RWPE2 (cell line): ENCODE measurements around the gene YIPF3.

Source experiments
- ATAC-seq: fragments of 200-7000 bp; cut with Tn5 transposase; 3 replicates; pipeline ENCODE4 v1.9.1; 2021; ENCODE audit warnings: low read depth
- DNase-seq: peaks from one replicate; pipeline ENCODE4 v3.0.0-alpha.2; 2020; ENCODE audit warnings: low spot score
- H3K27ac ChIP-seq: fragments of 450-650 bp; 2 replicates; pipeline ENCODE4 v1.5.1; 2017; ENCODE audit warnings: mild to moderate bottlenecking; ENCODE audit not compliant: poor library complexity, severe bottlenecking
- H3K27me3 ChIP-seq: fragments of 250-450 bp; sonication (Bioruptor Pico); 2 replicates; pipeline ENCODE4 v1.5.1; 2021; ENCODE audit warnings: mild to moderate bottlenecking, moderate library complexity; ENCODE audit not compliant: insufficient read depth, poor library complexity, severe bottlenecking
- H3K36me3 ChIP-seq: fragments of 250-450 bp; sonication (Bioruptor Pico); 2 replicates; pipeline ENCODE4 v1.5.1; 2020; ENCODE audit warnings: low read depth, mild to moderate bottlenecking, moderate library complexity
- H3K4me1 ChIP-seq: fragments of 250-450 bp; sonication (Bioruptor Pico); 2 replicates; pipeline ENCODE4 v1.5.1; 2021; ENCODE audit warnings: mild to moderate bottlenecking, moderate library complexity; ENCODE audit not compliant: insufficient read depth, poor library complexity, severe bottlenecking
- H3K4me3 ChIP-seq: fragments of 250-450 bp; sonication (Bioruptor Pico); 2 replicates; pipeline ENCODE4 v1.5.1; 2021; ENCODE audit warnings: mild to moderate bottlenecking, moderate library complexity; ENCODE audit not compliant: severe bottlenecking
- H3K9me3 ChIP-seq: fragments of 250-450 bp; sonication (Bioruptor Pico); 2 replicates; pipeline ENCODE4 v1.5.1; 2021; ENCODE audit warnings: mild to moderate bottlenecking, moderate library complexity; ENCODE audit not compliant: severe bottlenecking
- TF ChIP-seq, protein P1 (sequence below): fragments of 450-650 bp; IDR thresholded peaks from one replicate; pipeline ENCODE4 v1.5.1; 2017; ENCODE audit warnings: mild to moderate bottlenecking, moderate library complexity; ENCODE audit not compliant: poor library complexity, severe bottlenecking

Gene YIPF3

GRCh38 chr6:43509142-43509983, 7.4 kb downstream of the YIPF3 start:
- H3K27me3 ChIP-seq = no peaks in the 10 kb centered on the region
- no peaks in the 10 kb centered on the region for H3K9me3 ChIP-seq
- no peak overlapping the region for H3K27ac ChIP-seq
- ATAC-seq = peak; percentile 2; the same call in 1 of the 3 replicates
- no peak for DNase-seq
- TF ChIP-seq, protein P1, sequence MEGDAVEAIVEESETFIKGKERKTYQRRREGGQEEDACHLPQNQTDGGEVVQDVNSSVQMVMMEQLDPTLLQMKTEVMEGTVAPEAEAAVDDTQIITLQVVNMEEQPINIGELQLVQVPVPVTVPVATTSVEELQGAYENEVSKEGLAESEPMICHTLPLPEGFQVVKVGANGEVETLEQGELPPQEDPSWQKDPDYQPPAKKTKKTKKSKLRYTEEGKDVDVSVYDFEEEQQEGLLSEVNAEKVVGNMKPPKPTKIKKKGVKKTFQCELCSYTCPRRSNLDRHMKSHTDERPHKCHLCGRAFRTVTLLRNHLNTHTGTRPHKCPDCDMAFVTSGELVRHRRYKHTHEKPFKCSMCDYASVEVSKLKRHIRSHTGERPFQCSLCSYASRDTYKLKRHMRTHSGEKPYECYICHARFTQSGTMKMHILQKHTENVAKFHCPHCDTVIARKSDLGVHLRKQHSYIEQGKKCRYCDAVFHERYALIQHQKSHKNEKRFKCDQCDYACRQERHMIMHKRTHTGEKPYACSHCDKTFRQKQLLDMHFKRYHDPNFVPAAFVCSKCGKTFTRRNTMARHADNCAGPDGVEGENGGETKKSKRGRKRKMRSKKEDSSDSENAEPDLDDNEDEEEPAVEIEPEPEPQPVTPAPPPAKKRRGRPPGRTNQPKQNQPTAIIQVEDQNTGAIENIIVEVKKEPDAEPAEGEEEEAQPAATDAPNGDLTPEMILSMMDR = no peak
- H3K4me3 ChIP-seq = peak overlapping the region; percentile 47
- H3K36me3 ChIP-seq = peaks cover 12% of the 10 kb centered on the region
- H3K4me1 ChIP-seq = no peaks in the 10 kb centered on the region

- H3K4me3 ChIP-seq = no peak overlapping the region
- H3K27me3 ChIP-seq = no peaks in the 10 kb centered on the region
- no peaks in the 10 kb centered on the region for H3K9me3 ChIP-seq
- no peak overlapping the region for H3K27ac ChIP-seq
- H3K36me3 ChIP-seq = peaks cover 6% of the 10 kb centered on the region
- no peaks in the 10 kb centered on the region for H3K4me1 ChIP-seq
- ATAC-seq = no peak
- DNase-seq = no peak
- TF ChIP-seq, protein P1 = no peak
These were observed 8.1 kb downstream of the YIPF3 start for GRCh38 chr6:43508481-43509141.

DNA sequence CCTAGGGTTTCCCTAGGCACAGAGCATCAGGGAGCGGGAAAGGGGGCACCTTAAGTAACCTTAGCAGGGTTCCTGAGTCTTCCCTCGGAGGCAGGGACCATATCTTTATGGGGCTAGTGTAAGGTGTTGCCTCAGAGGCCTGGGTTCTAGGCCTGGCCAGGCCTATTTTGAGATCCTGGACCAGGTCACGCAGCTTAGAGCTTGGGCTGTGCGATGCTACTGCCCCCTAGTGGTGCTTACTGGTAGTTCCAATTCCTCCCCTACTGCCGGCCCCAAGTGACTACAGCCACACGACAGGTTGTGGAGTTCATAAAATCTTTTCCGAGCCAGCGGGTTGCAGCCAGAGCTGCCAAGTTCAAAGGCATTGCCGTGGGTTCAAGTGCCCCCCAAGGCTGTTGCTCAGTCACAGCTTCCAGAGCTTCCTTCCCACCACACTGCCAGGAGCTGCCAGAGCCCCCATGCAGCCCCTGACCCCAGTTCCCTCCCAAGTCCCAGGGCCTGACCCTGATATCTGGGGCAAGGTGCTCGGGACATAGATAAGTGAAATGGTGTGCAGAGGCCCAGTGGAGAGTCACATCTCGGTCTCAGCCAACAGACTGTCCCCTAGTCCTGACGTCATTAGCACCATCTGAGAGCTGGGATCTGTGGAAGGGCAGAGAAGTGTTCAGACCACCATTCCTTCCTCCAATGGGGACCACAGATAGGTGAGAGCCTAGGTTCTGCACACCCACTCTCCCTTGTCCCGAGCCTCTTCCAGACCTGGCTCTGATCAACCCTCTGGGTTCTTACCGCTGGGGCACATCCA, 9.9 kb downstream of the YIPF3 start:
- H3K9me3 ChIP-seq = no peaks in the 10 kb centered on the region
- DNase-seq = no peak
- ATAC-seq = peak; percentile 55

GRCh38 chr6:43506171-43506570, 10.6 kb downstream of the YIPF3 start:
- no peaks in the 10 kb centered on the region for H3K27me3 ChIP-seq
- DNase-seq (no peak), ATAC-seq (no peak)
- H3K4me1 ChIP-seq = no peaks in the 10 kb centered on the region
- no peaks in the 10 kb centered on the region for H3K9me3 ChIP-seq
- H3K27ac ChIP-seq = no peak overlapping the region
- peaks cover 14% of the 10 kb centered on the region for H3K36me3 ChIP-seq
- TF ChIP-seq, protein P1 = no peak
- no peak overlapping the region for H3K4me3 ChIP-seq

More for the DNA sequence above, 9.9 kb downstream of the YIPF3 start:
- Histone ChIP-seq H3K4me3 (no peak overlapping the region), H3K36me3 (peaks cover 10% of the 10 kb centered on the region), H3K27ac (no peak overlapping the region), H3K4me1 (no peaks in the 10 kb centered on the region), H3K27me3 (no peaks in the 10 kb centered on the region)
- TF ChIP-seq, protein P1 = peak; percentile 96
